HepG2 (cell line): ENCODE data around the gene EVI5. TPM values are rescaled to one million over a fixed set of nuclear protein-coding genes. Genes with fewer than 3 reads are reported as not detected.

Experiments used
- BCL3 ChIP-seq: sonication (generic); formaldehyde crosslinking; IDR thresholded peaks from 2 replicates; pipeline ENCODE4 v1.5.1; 2020; ENCODE audit warnings: mild to moderate bottlenecking, missing genetic modification reagents, moderate library complexity
- CREM ChIP-seq, 2 experiments: sonication (generic) in 1 of 2; formaldehyde crosslinking in 1 of 2; IDR thresholded peaks; 2 replicates each; pipeline versions ENCODE4 v1.4.0 to v1.6.1; 2016 to 2020; ENCODE audit warnings: antibody characterized with exemption in 1 of 2, mild to moderate bottlenecking in 1 of 2, missing genetic modification reagents in 1 of 2
- FOXO4 ChIP-seq: sonication (generic); formaldehyde crosslinking; conservative IDR thresholded peaks from 2 replicates; pipeline ENCODE4 v1.8.1; 2023; ENCODE audit warnings: missing genetic modification reagents
- HMGA1 ChIP-seq: sonication (generic); formaldehyde crosslinking; conservative IDR thresholded peaks from 2 replicates; pipeline ENCODE4 v1.4.0; 2020; ENCODE audit warnings: missing genetic modification reagents
- MXD3 ChIP-seq: IDR thresholded peaks from 2 replicates; pipeline ENCODE4 v1.6.1; 2016; ENCODE audit warnings: mild to moderate bottlenecking, missing biosample characterization, missing genetic modification reagents
- NAIF1 ChIP-seq: sonication (generic); formaldehyde crosslinking; IDR thresholded peaks from 2 replicates; pipeline ENCODE4 v1.5.0; 2020; ENCODE audit warnings: mild to moderate bottlenecking, missing genetic modification reagents, borderline replicate concordance
- NFE2L2 ChIP-seq: fragments of 150-350 bp; IDR thresholded peaks from 2 replicates; pipeline ENCODE4 v1.6.1; 2014; ENCODE audit warnings: low read length
- PATZ1 ChIP-seq: sonication (generic); formaldehyde crosslinking; IDR thresholded peaks from 2 replicates; pipeline ENCODE4 v1.4.0; 2020; ENCODE audit warnings: missing genetic modification reagents
- PAX8 ChIP-seq: sonication (generic); formaldehyde crosslinking; IDR thresholded peaks from 2 replicates; pipeline ENCODE4 v1.8.0; 2022; ENCODE audit warnings: mild to moderate bottlenecking, missing genetic modification reagents, borderline replicate concordance
- SALL1 ChIP-seq: sonication (generic); formaldehyde crosslinking; IDR thresholded peaks from 2 replicates; pipeline ENCODE4 v1.8.0; 2022; ENCODE audit warnings: mild to moderate bottlenecking, missing genetic modification reagents
- TP53 ChIP-seq: sonication (generic); formaldehyde crosslinking; conservative IDR thresholded peaks from 2 replicates; pipeline ENCODE4 v1.4.0; 2020; ENCODE audit warnings: missing genetic modification reagents
- ZNF264 ChIP-seq: sonication (generic); formaldehyde crosslinking; IDR thresholded peaks from 2 replicates; pipeline ENCODE4 v1.4.0; 2020; ENCODE audit warnings: missing genetic modification reagents
- ZNF274 ChIP-seq: sonication (generic); formaldehyde crosslinking; IDR thresholded peaks from 2 replicates; pipeline ENCODE4 v1.5.1; 2020; ENCODE audit warnings: mild to moderate bottlenecking, missing genetic modification reagents
- ZNF512B ChIP-seq: sonication (generic); formaldehyde crosslinking; IDR thresholded peaks from 2 replicates; pipeline ENCODE4 v1.5.1; 2020; ENCODE audit warnings: missing genetic modification reagents, mild to moderate bottlenecking, borderline replicate concordance
- ZNF562 ChIP-seq: sonication (generic); formaldehyde crosslinking; IDR thresholded peaks from 2 replicates; pipeline ENCODE4 v1.8.0; 2022; ENCODE audit warnings: missing genetic modification reagents, borderline replicate concordance
- ZNF576 ChIP-seq: sonication (generic); formaldehyde crosslinking; IDR thresholded peaks from 2 replicates; pipeline ENCODE4 v1.4.0; 2020; ENCODE audit warnings: mild to moderate bottlenecking, missing genetic modification reagents
- ZNF713 ChIP-seq: sonication (generic); formaldehyde crosslinking; IDR thresholded peaks from 2 replicates; pipeline ENCODE4 v1.4.0; 2020; ENCODE audit warnings: mild to moderate bottlenecking, missing genetic modification reagents
- ZNF850 ChIP-seq: sonication (generic); formaldehyde crosslinking; conservative IDR thresholded peaks from 2 replicates; pipeline ENCODE4 v1.9.0; 2021; ENCODE audit warnings: mild to moderate bottlenecking, missing genetic modification reagents
- polyA plus RNA-seq, 8 experiments: library from polyadenylated mRNA; depleted of rRNA in 3 of 8; stranded (reverse) in 7 of 8; unstranded in 1 of 8; fragments of >200 nt; fragmentation: Illumina TruSeq in 4 of 8; extraction: Trizol in 4 of 8; gene quantifications; 2 replicates each; pipeline versions ENCODE4 v1.2.1 to v1.2.3, GENCODE V29; 2011 to 2016; ENCODE audit warnings: low read depth in 4 of 8, missing spikeins in 1 of 8, mixed read lengths in 1 of 8; ENCODE audit not compliant: insufficient read depth in 1 of 8
- total RNA-seq, 5 experiments: library from RNA; depleted of rRNA; stranded (reverse); fragments of >200 nt; fragmentation: Illumina TruSeq; extraction: Trizol; gene quantifications; 2 replicates each; pipeline ENCODE4 v1.2.3, GENCODE V29; 2016; ENCODE audit warnings: low read depth in 1 of 5

The EVI5 gene
- total and polyA plus RNA-seq, 2 of the 13 experiments (the other 11 are each of a cell fraction or from before 2014, with no cell fraction given) = 4.0 to 12.6 TPM

- TF ChIP-seq FOXO4 (CRISPR knock-in tag) (no peak), TP53 (CRISPR knock-in tag) (no peak), CREM (IDR thresholded peaks at IDR 0.05) (no peak), CREM (CRISPR knock-in tag; IDR thresholded peaks at IDR 0.05) (no peak), ZNF850 (CRISPR knock-in tag) (no peak), ZNF264 (CRISPR knock-in tag) (peak; percentile 58; the same call in 1 of the 2 replicates), HMGA1 (CRISPR knock-in tag) (no peak), PAX8 (no peak), BCL3 (CRISPR knock-in tag) (0 out of 2 replicates have a peak, but pooled peaks have one; percentile 29), ZNF713 (CRISPR knock-in tag) (0 out of 2 replicates have a peak, but pooled peaks have one; percentile 64), ZNF512B (CRISPR knock-in tag) (no peak), SALL1 (CRISPR knock-in tag) (peak; percentile 84), NAIF1 (CRISPR knock-in tag) (0 out of 2 replicates have a peak, but pooled peaks have one; percentile 8), ZNF274 (CRISPR knock-in tag) (0 out of 2 replicates have a peak, but pooled peaks have one; percentile 48), ZNF576 (no peak), PATZ1 (CRISPR knock-in tag) (peak; percentile 69), ZNF562 (no peak), NFE2L2 (no peak), MXD3 (CRISPR knock-in tag) (peak; percentile 71)
Measured at GRCh38 chr1:92486251-92487077, 298.4 kb downstream of the EVI5 start, which contains the start of gene GFI1 (continued).
